ENCODE results near the gene COX8A. TPM values are rescaled to one million over a fixed set of nuclear protein-coding genes. Genes with fewer than 3 reads are reported as not detected.

Gene COX8A
- total and polyA plus RNA-seq, 4 donors = 149 to 779 (median 514) TPM

GRCh38 chr11:64008283-64008913 is 34.0 kb downstream of the COX8A start:
- DNase-seq (no peak), ATAC-seq (ENCODE audit: insufficient read depth, low FRiP score) (no peak)
- peaks cover 0 to 4% (median 0%) of the 10 kb centered on the region in 3 donors for H3K27me3 ChIP-seq (ENCODE audit: control insufficient read depth in 3 of 3, insufficient read depth in 3 of 3, low read length in 2 of 3)
- H3K4me1 ChIP-seq (ENCODE audit: control insufficient read depth in 5 of 5, insufficient read depth in 5 of 5, low read length in 5 of 5) = peaks cover 0 to 22% (median 0%) of the 10 kb centered on the region in 5 donors
- no peak overlapping the region for H3K9ac ChIP-seq (ENCODE audit: insufficient read depth in 1 of 2, low read length in 2 of 2)
- no peak for TF ChIP-seq CTCF (IDR thresholded peaks at IDR 0.05; ENCODE audit: control extremely low read depth, extremely low read depth)
- 92 to 93% methylated on average over 25 to 26 of the region's 26 CpGs for WGBS, 2 donors
- no peaks in the 10 kb centered on the region for H3K36me3 ChIP-seq (ENCODE audit: control insufficient read depth in 4 of 4, insufficient read depth in 4 of 4, low read length in 4 of 4)
- H3K4me3 ChIP-seq = no peak overlapping the region
- no peaks in the 10 kb centered on the region for H3K9me3 ChIP-seq (ENCODE audit: control insufficient read depth in 4 of 4, insufficient read depth in 3 of 4, low read length in 3 of 4)
- no peak overlapping the region for H3K27ac ChIP-seq (ENCODE audit: low read depth in 1 of 2, low read length in 1 of 2)

- H3K9me3 ChIP-seq (ENCODE audit: control insufficient read depth in 4 of 4, insufficient read depth in 3 of 4, low read length in 3 of 4) = no peaks in the 10 kb centered on the region
- 94 to 95% methylated on average over 18 of the region's 18 CpGs for WGBS, 2 donors
- H3K4me3 ChIP-seq = no peak overlapping the region
- no peak for ATAC-seq (ENCODE audit: insufficient read depth, low FRiP score)
- no peak overlapping the region for H3K9ac ChIP-seq (ENCODE audit: insufficient read depth in 1 of 2, low read length in 2 of 2)
- peaks cover 0 to 18% (median 0%) of the 10 kb centered on the region in 5 donors for H3K4me1 ChIP-seq (ENCODE audit: control insufficient read depth in 5 of 5, insufficient read depth in 5 of 5, low read length in 5 of 5)
- H3K27ac ChIP-seq (ENCODE audit: low read depth in 1 of 2, low read length in 1 of 2) = no peak overlapping the region
- H3K27me3 ChIP-seq (ENCODE audit: control insufficient read depth in 3 of 3, insufficient read depth in 3 of 3, low read length in 2 of 3) = peaks cover 0 to 4% (median 0%) of the 10 kb centered on the region in 3 donors
- DNase-seq = no peak
- no peaks in the 10 kb centered on the region for H3K36me3 ChIP-seq (ENCODE audit: control insufficient read depth in 4 of 4, insufficient read depth in 4 of 4, low read length in 4 of 4)
- no peak for TF ChIP-seq CTCF (IDR thresholded peaks at IDR 0.05; ENCODE audit: control extremely low read depth, extremely low read depth)
Measured at GRCh38 chr11:64008914-64009633, 34.7 kb downstream of the COX8A start.

- no peak for TF ChIP-seq CTCF (IDR thresholded peaks at IDR 0.05; ENCODE audit: control extremely low read depth, extremely low read depth)
- peaks cover 0 to 15% (median 0%) of the 10 kb centered on the region in 5 donors for H3K4me1 ChIP-seq (ENCODE audit: control insufficient read depth in 5 of 5, insufficient read depth in 5 of 5, low read length in 5 of 5)
- H3K4me3 ChIP-seq = no peak overlapping the region
- ATAC-seq (ENCODE audit: insufficient read depth, low FRiP score) = no peak
- H3K27me3 ChIP-seq (ENCODE audit: control insufficient read depth in 3 of 3, insufficient read depth in 3 of 3, low read length in 2 of 3) = peaks cover 0 to 4% (median 0%) of the 10 kb centered on the region in 3 donors
- 98 to 99% methylated on average over 8 of the region's 8 CpGs for WGBS, 2 donors
- H3K9ac ChIP-seq (ENCODE audit: insufficient read depth in 1 of 2, low read length in 2 of 2) = no peak overlapping the region
- DNase-seq = no peak
- no peaks in the 10 kb centered on the region for H3K9me3 ChIP-seq (ENCODE audit: control insufficient read depth in 4 of 4, insufficient read depth in 3 of 4, low read length in 3 of 4)
- H3K27ac ChIP-seq (ENCODE audit: low read depth in 1 of 2, low read length in 1 of 2) = no peak overlapping the region
- no peaks in the 10 kb centered on the region for H3K36me3 ChIP-seq (ENCODE audit: control insufficient read depth in 4 of 4, insufficient read depth in 4 of 4, low read length in 4 of 4)
Measured at GRCh38 chr11:64009710-64010109, 35.3 kb downstream of the COX8A start.

Data from lung (tissue), 12 donors.